GM12878 (cell line): ENCODE data around the gene TPRA1. TPM values are rescaled to one million over a fixed set of nuclear protein-coding genes. Genes with fewer than 3 reads are reported as not detected.

ENCODE experiments used
- ASH2L ChIP-seq: fragments of 300-600, 200-600 bp; sonication (generic); IDR thresholded peaks from 2 replicates; pipeline ENCODE4 v1.6.1; 2017; ENCODE audit warnings: low read depth, mild to moderate bottlenecking, borderline replicate concordance
- CBX5 ChIP-seq: sonication (generic); IDR thresholded peaks from 2 replicates; pipeline ENCODE4 v1.6.1; 2016; ENCODE audit warnings: low read depth, moderate library complexity, mild to moderate bottlenecking, inconsistent platforms
- HDAC6 ChIP-seq: fragments of 200-600 bp; sonication (generic); IDR thresholded peaks from one replicate; pipeline ENCODE4 v1.8.0; 2017; ENCODE audit warnings: antibody characterized with exemption; ENCODE audit not compliant: unreplicated experiment
- TAF1 ChIP-seq: IDR thresholded peaks from 2 replicates; pipeline ENCODE4 v1.6.1; 2011; ENCODE audit warnings: mild to moderate bottlenecking, low read depth, low read length, borderline replicate concordance
- TBL1XR1 ChIP-seq: IDR thresholded peaks from 2 replicates; pipeline ENCODE4 v1.6.1; 2012; ENCODE audit warnings: low read depth, low read length, improper control_type of control experiment
- TCF7 ChIP-seq: IDR thresholded peaks from 2 replicates; pipeline ENCODE4 v1.6.1; 2014; ENCODE audit warnings: antibody characterized with exemption, borderline replicate concordance
- polyA plus RNA-seq, 11 experiments: library from polyadenylated mRNA; depleted of rRNA in 4 of 11; unstranded in 6 of 11; stranded (reverse) in 5 of 11; fragments of >200 nt; fragmentation: Nextera tagmentation in 4 of 11; fragmentation: Illumina TruSeq in 1 of 11; extraction: Ambion mirVana in 4 of 11; extraction: Trizol in 1 of 11; gene quantifications; 1 replicate in 1 of 11; 2 replicates in 10 of 11; pipeline versions ENCODE4 v1.2.1 to v1.2.3, GENCODE V29; 2011 to 2016; ENCODE audit warnings: inconsistent platforms in 2 of 11, missing spikeins in 2 of 11, low read depth in 1 of 11
- total RNA-seq, 4 experiments: library from RNA; depleted of rRNA in 3 of 4; stranded (reverse); fragments of >200 nt in 3 of 4; fragmentation: Illumina TruSeq in 1 of 4; extraction: Trizol in 1 of 4; gene quantifications; 2 replicates each; pipeline versions ENCODE4 v1.2.1 to v1.2.3, GENCODE V29; 2013 to 2021
- TF ChIP-seq, protein P1 (sequence below): fragments of 450-650 bp; IDR thresholded peaks from 2 replicates; pipeline ENCODE4 v1.6.1; 2017; ENCODE audit warnings: mild to moderate bottlenecking, moderate library complexity
- TF ChIP-seq, protein P2 (sequence below): fragments of 450-650 bp; IDR thresholded peaks from 2 replicates; pipeline ENCODE4 v1.6.1; 2016; ENCODE audit warnings: mild to moderate bottlenecking

Gene TPRA1
- total and polyA plus RNA-seq, 10 of the 15 experiments (the other 5 are each of a cell fraction or from before 2014, with no cell fraction given) = 1.8 to 39.6 (median 26.6) TPM

DNA sequence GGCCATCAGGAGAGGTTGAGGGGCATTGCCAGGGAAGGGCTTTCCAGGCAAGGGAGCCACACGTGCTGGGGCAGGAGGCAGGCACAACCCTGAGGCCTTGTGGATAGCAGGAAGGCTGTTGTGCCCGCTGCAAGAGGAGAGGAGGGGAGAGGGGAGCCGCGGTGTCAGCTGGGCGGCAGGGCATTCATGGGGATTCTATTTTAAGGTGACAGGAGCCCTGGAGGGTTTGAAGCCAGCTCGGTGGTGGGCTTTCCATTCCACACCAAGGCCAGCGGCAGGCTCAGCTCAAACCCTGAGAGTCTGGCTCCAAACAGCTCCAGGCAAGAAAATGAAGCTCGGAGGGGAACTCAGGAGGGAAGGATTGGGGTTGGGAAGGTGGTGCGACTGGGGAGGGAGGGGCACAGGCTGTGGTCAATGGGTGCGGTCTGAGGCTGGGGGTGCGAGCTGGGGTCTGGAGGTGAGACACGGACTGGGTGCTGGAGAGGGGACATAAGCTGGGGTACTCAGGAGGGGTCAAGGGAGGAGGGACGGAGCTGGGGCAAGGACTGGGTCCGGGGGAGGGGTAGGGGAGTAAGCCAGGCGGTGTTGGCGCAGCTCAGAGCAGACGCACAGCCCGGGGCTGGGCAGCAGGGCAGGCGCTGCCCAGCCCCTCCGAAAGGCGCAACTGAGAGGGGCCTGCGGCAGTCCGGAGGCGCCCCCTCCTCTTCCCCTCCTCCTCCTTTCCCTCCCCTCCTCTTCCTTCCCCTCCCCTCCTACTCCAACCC lies 43.4 kb downstream of the TPRA1 start (continued):
- TF ChIP-seq, protein P1, sequence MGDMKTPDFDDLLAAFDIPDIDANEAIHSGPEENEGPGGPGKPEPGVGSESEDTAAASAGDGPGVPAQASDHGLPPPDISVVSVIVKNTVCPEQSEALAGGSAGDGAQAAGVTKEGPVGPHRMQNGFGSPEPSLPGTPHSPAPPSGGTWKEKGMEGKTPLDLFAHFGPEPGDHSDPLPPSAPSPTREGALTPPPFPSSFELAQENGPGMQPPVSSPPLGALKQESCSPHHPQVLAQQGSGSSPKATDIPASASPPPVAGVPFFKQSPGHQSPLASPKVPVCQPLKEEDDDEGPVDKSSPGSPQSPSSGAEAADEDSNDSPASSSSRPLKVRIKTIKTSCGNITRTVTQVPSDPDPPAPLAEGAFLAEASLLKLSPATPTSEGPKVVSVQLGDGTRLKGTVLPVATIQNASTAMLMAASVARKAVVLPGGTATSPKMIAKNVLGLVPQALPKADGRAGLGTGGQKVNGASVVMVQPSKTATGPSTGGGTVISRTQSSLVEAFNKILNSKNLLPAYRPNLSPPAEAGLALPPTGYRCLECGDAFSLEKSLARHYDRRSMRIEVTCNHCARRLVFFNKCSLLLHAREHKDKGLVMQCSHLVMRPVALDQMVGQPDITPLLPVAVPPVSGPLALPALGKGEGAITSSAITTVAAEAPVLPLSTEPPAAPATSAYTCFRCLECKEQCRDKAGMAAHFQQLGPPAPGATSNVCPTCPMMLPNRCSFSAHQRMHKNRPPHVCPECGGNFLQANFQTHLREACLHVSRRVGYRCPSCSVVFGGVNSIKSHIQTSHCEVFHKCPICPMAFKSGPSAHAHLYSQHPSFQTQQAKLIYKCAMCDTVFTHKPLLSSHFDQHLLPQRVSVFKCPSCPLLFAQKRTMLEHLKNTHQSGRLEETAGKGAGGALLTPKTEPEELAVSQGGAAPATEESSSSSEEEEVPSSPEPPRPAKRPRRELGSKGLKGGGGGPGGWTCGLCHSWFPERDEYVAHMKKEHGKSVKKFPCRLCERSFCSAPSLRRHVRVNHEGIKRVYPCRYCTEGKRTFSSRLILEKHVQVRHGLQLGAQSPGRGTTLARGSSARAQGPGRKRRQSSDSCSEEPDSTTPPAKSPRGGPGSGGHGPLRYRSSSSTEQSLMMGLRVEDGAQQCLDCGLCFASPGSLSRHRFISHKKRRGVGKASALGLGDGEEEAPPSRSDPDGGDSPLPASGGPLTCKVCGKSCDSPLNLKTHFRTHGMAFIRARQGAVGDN = no peak
- TF ChIP-seq ASH2L = no peak
- TF ChIP-seq TBL1XR1 = no peak
- no peak for TF ChIP-seq TAF1
- TF ChIP-seq HDAC6 = no peak
- TF ChIP-seq, protein P2, sequence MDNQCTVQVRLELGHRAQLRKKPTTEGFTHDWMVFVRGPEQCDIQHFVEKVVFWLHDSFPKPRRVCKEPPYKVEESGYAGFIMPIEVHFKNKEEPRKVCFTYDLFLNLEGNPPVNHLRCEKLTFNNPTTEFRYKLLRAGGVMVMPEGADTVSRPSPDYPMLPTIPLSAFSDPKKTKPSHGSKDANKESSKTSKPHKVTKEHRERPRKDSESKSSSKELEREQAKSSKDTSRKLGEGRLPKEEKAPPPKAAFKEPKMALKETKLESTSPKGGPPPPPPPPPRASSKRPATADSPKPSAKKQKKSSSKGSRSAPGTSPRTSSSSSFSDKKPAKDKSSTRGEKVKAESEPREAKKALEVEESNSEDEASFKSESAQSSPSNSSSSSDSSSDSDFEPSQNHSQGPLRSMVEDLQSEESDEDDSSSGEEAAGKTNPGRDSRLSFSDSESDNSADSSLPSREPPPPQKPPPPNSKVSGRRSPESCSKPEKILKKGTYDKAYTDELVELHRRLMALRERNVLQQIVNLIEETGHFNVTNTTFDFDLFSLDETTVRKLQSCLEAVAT = no peak
- no peak for TF ChIP-seq TCF7
- no peak for TF ChIP-seq CBX5
